ENCODE results near the gene SCO2. TPM values are rescaled to one million over a fixed set of nuclear protein-coding genes. Genes with fewer than 3 reads are reported as not detected.
"Not testable (repeated sequence)": the region's sequence is repeated elsewhere in the genome, so short reads cannot be mapped to it uniquely, and the experiment has no call there.

The SCO2 gene
- total RNA-seq, 4 donors from 2014 or later, result 5.1 to 14.9 (median 6.7) TPM

- Histone ChIP-seq H3K27ac (peak overlapping the region; percentile 85 to 95 (median 94)), H3K4me3 (no peak overlapping the region), H3K4me1 (peaks cover 21 to 85% (median 38%) of the 10 kb centered on the region in 3 donors), H3K9me3 (no peaks in the 10 kb centered on the region), H3K27me3 (peaks cover 0 to 20% (median 0%) of the 10 kb centered on the region in 4 donors), H3K36me3 (no peaks in the 10 kb centered on the region)
- DNase-seq, result no peak
- intact Hi-C loops (cut with DNase I), result no loop called here
- 80 to 89% methylated on average over 12 to 13 of the region's 13 CpGs for WGBS, 2 donors
- TF ChIP-seq CTCF (IDR thresholded peaks at IDR 0.05), result no peak
- TF ChIP-seq POLR2A (IDR thresholded peaks at IDR 0.05), result no peak
Measured at GRCh38 chr22:50537765-50538164, 12.4 kb upstream of the SCO2 start.

GRCh38 chr22:50536226-50536625 lies 10.8 kb upstream of the SCO2 start:
- H3K4me1 ChIP-seq, result peaks cover 31 to 85% (median 31%) of the 10 kb centered on the region in 3 donors
- H3K4me3 ChIP-seq, result no peak overlapping the region
- DNase-seq, result no peak
- no peak for TF ChIP-seq CTCF (IDR thresholded peaks at IDR 0.05)
- TF ChIP-seq POLR2A (IDR thresholded peaks at IDR 0.05), result no peak
- intact Hi-C loops (cut with DNase I), result no loop called here
- H3K36me3 ChIP-seq, result no peaks in the 10 kb centered on the region
- H3K27me3 ChIP-seq, result peaks cover 0 to 34% (median 0%) of the 10 kb centered on the region in 4 donors
- no peaks in the 10 kb centered on the region for H3K9me3 ChIP-seq
- WGBS, 2 donors, result 28 to 67% methylated on average over 3 of the region's 3 CpGs
- peak overlapping the region in 3 of 4 donors; percentile 7 to 68 (median 49) for H3K27ac ChIP-seq

- WGBS, 2 donors, result 85 to 89% methylated on average over 6 to 8 of the region's 8 CpGs
- intact Hi-C loops (cut with DNase I), result no loop called here
- Histone ChIP-seq H3K4me1 (peaks cover 22 to 85% (median 34%) of the 10 kb centered on the region in 3 donors), H3K27ac (no peak overlapping the region), H3K27me3 (peaks cover 0 to 45% (median 0%) of the 10 kb centered on the region in 4 donors), H3K36me3 (no peaks in the 10 kb centered on the region), H3K9me3 (no peaks in the 10 kb centered on the region), H3K4me3 (no peak overlapping the region)
- TF ChIP-seq CTCF (IDR thresholded peaks at IDR 0.05), result no peak
- no peak for TF ChIP-seq POLR2A (IDR thresholded peaks at IDR 0.05)
- no peak for DNase-seq
Measured at GRCh38 chr22:50535113-50535512, 9.7 kb upstream of the SCO2 start.

- DNase-seq; H3K36me3 ChIP-seq; H3K9me3 ChIP-seq; H3K4me3 ChIP-seq; intact Hi-C loops (cut with DNase I): not testable (repeated sequence)
- peaks cover 21 to 87% (median 38%) of the 10 kb centered on the region in 3 donors for H3K4me1 ChIP-seq
- 60 to 65% methylated on average over 20 to 21 of the region's 21 CpGs for WGBS, 2 donors
- peak overlapping the region in 3 of 4 donors; percentile 15 to 99 (median 75) for H3K27ac ChIP-seq
- peak in 1 of 4 donors; percentile 47 for TF ChIP-seq POLR2A (IDR thresholded peaks at IDR 0.05)
- H3K27me3 ChIP-seq, result peaks cover 0 to 50% (median 0%) of the 10 kb centered on the region in 4 donors
Measured at GRCh38 chr22:50533856-50534711, 8.7 kb upstream of the SCO2 start.

GRCh38 chr22:50532824-50533796 lies 7.7 kb upstream of the SCO2 start:
- TF ChIP-seq POLR2A (IDR thresholded peaks at IDR 0.05) (no peak), CTCF (IDR thresholded peaks at IDR 0.05) (no peak)
- peak overlapping the region; percentile 96 to 100 (median 98) for H3K27ac ChIP-seq
- peak overlapping the region in 1 of 4 donors; percentile 87 for H3K4me3 ChIP-seq
- H3K4me1 ChIP-seq, result peaks cover 22 to 87% (median 32%) of the 10 kb centered on the region in 3 donors
- H3K27me3 ChIP-seq, result peaks cover 0 to 49% (median 0%) of the 10 kb centered on the region in 4 donors
- H3K9me3 ChIP-seq, result no peaks in the 10 kb centered on the region
- DNase-seq, result no peak
- H3K36me3 ChIP-seq, result no peaks in the 10 kb centered on the region
- intact Hi-C loops (cut with DNase I), result no loop called here
- 72 to 82% methylated on average over 19 of the region's 19 CpGs for WGBS, 2 donors
